ENCODE results near the gene SOHLH1. TPM values are rescaled to one million over a fixed set of nuclear protein-coding genes. Genes with fewer than 3 reads are reported as not detected.

SOHLH1 gene
- total RNA-seq, 3 donors from 2014 or later (not counting 1 experiment from before 2014, with no cell fraction given), result not detected

GRCh38 chr9:135648494-135649410 lies 50.5 kb downstream of the SOHLH1 start:
- ATAC-seq (no peak), DNase-seq (no peak)
- intact Hi-C loops (cut with micrococcal nuclease), result no loop called here
- H3K36me3 Mint-ChIP-seq, result peaks cover 31% of the 10 kb centered on the region
- TF ChIP-seq CTCF (IDR thresholded peaks at IDR 0.05), result no peak
- Histone ChIP-seq H3K9me3 (ENCODE audit: control insufficient read depth, insufficient read depth, low read length) (peaks cover 25% of the 10 kb centered on the region), H3K27me3 (ENCODE audit: control insufficient read depth, insufficient read depth, low read length) (no peaks in the 10 kb centered on the region), H3K36me3 (ENCODE audit: control insufficient read depth, insufficient read depth, low read length) (no peaks in the 10 kb centered on the region), H3K27ac (ENCODE audit: low read length) (no peak overlapping the region), H3K4me3 (ENCODE audit: low read length) (no peak overlapping the region), H3K4me1 (ENCODE audit: control insufficient read depth, insufficient read depth, low read length) (no peaks in the 10 kb centered on the region)
- 86% methylated on average over 10 of the region's 10 CpGs for WGBS (ENCODE audit: insufficient coverage)
- H3K27me3 Mint-ChIP-seq (ENCODE audit: low read depth in 2 of 2), result peaks cover under 1 to 10% of the 10 kb centered on the region in 2 donors
- H3K27ac Mint-ChIP-seq, result no peak overlapping the region
- no peak overlapping the region for H3K4me3 Mint-ChIP-seq
- no peaks in the 10 kb centered on the region for H3K4me1 Mint-ChIP-seq
- H3K9me3 Mint-ChIP-seq, result peaks cover 19 to 21% of the 10 kb centered on the region in 2 donors

- no peak overlapping the region for H3K27ac Mint-ChIP-seq
- peaks cover 25% of the 10 kb centered on the region for H3K9me3 ChIP-seq (ENCODE audit: control insufficient read depth, insufficient read depth, low read length)
- ATAC-seq, result no peak
- no peaks in the 10 kb centered on the region for H3K36me3 ChIP-seq (ENCODE audit: control insufficient read depth, insufficient read depth, low read length)
- peaks cover 31% of the 10 kb centered on the region for H3K36me3 Mint-ChIP-seq
- no peak overlapping the region for H3K4me3 Mint-ChIP-seq
- TF ChIP-seq CTCF (IDR thresholded peaks at IDR 0.05), result no peak
- H3K4me1 ChIP-seq (ENCODE audit: control insufficient read depth, insufficient read depth, low read length), result no peaks in the 10 kb centered on the region
- DNase-seq, result no peak
- no peaks in the 10 kb centered on the region for H3K4me1 Mint-ChIP-seq
- H3K27ac ChIP-seq (ENCODE audit: low read length), result no peak overlapping the region
- peaks cover 2% of the 10 kb centered on the region for H3K27me3 ChIP-seq (ENCODE audit: control insufficient read depth, insufficient read depth, low read length)
- no peak overlapping the region for H3K4me3 ChIP-seq (ENCODE audit: low read length)
- H3K9me3 Mint-ChIP-seq, result peaks cover 19 to 23% of the 10 kb centered on the region in 2 donors
- peaks cover 8 to 10% of the 10 kb centered on the region in 2 donors for H3K27me3 Mint-ChIP-seq (ENCODE audit: low read depth in 2 of 2)
- intact Hi-C loops (cut with micrococcal nuclease), result no loop called here
- WGBS (ENCODE audit: insufficient coverage), result 95% methylated on average over 4 of the region's 4 CpGs
Observed at GRCh38 chr9:135647884-135648283, 51.4 kb downstream of the SOHLH1 start.

GRCh38 chr9:135644631-135645218 lies 54.6 kb downstream of the SOHLH1 start:
- TF ChIP-seq CTCF (IDR thresholded peaks at IDR 0.05), result no peak
- Mint-ChIP-seq H3K27me3 (ENCODE audit: low read depth in 2 of 2) (peaks cover 8 to 12% of the 10 kb centered on the region in 2 donors), H3K27ac (no peak overlapping the region), H3K9me3 (peaks cover 16 to 23% of the 10 kb centered on the region in 2 donors), H3K4me3 (no peak overlapping the region), H3K36me3 (peaks cover 31% of the 10 kb centered on the region), H3K4me1 (no peaks in the 10 kb centered on the region)
- intact Hi-C loops (cut with micrococcal nuclease), result no loop called here
- Histone ChIP-seq H3K4me1 (ENCODE audit: control insufficient read depth, insufficient read depth, low read length) (no peaks in the 10 kb centered on the region), H3K36me3 (ENCODE audit: control insufficient read depth, insufficient read depth, low read length) (no peaks in the 10 kb centered on the region), H3K4me3 (ENCODE audit: low read length) (no peak overlapping the region), H3K9me3 (ENCODE audit: control insufficient read depth, insufficient read depth, low read length) (peaks cover 25% of the 10 kb centered on the region), H3K27me3 (ENCODE audit: control insufficient read depth, insufficient read depth, low read length) (peaks cover 2% of the 10 kb centered on the region), H3K27ac (ENCODE audit: low read length) (no peak overlapping the region)
- 85% methylated on average over 5 of the region's 5 CpGs for WGBS (ENCODE audit: insufficient coverage)
- no peak for DNase-seq
- ATAC-seq, result no peak

Other genes with a start within 250 kb of the SOHLH1 start
- 1 to 10 TPM; 3.2 to 5.3 (median 3.6) TPM for gene PPP1R26, start 219.7 kb downstream of the SOHLH1 start, total RNA-seq
- gene MRPS2, start 198.8 kb downstream of the SOHLH1 start, total RNA-seq, result 10 to 100 TPM; 15.6 to 26.7 (median 24.7) TPM
- not detected for gene LCN1, start 178.0 kb downstream of the SOHLH1 start, total RNA-seq
- not detected for gene OBP2A, start 153.4 kb downstream of the SOHLH1 start, total RNA-seq
- not detected for gene PAEP, start 137.7 kb downstream of the SOHLH1 start, total RNA-seq
- not detected for gene GLT6D1, start 59.9 kb downstream of the SOHLH1 start, total RNA-seq
- gene LCN9, start 36.2 kb downstream of the SOHLH1 start, total RNA-seq, result not detected
- gene KCNT1, start 2.7 kb upstream of the SOHLH1 start, total RNA-seq, result 1 to 10 TPM in 1 of 3 donors, under 1 TPM in 2; 0.52 to 1.2 (median 0.88) TPM
- 10 to 100 TPM; 25.9 to 33.5 (median 28.1) TPM for gene CAMSAP1, start 208.1 kb upstream of the SOHLH1 start, total RNA-seq